Mesendoderm (in vitro differentiated cells): Measurements from ENCODE around the gene SLC2A5.

Source experiments
- DNase-seq: peaks from one replicate; pipeline ENCODE4 v3.0.0; 2013
- H2AK5ac ChIP-seq: 2 replicates; pipeline ENCODE4 v1.6.1; 2013; ENCODE audit warnings: low read length, inconsistent platforms
- H2BK120ac ChIP-seq: 2 replicates; pipeline ENCODE4 v1.6.1; 2013; ENCODE audit warnings: low read depth, mild to moderate bottlenecking, low read length, moderate library complexity, mixed read lengths
- H2BK15ac ChIP-seq: replicated peaks from 2 replicates; pipeline ENCODE4 v1.6.1; 2013; ENCODE audit warnings: low read depth, mild to moderate bottlenecking, moderate library complexity
- H2BK5ac ChIP-seq: 2 replicates; pipeline ENCODE4 v1.6.1; 2013; ENCODE audit warnings: low read length, inconsistent platforms
- H3K18ac ChIP-seq: 2 replicates; pipeline ENCODE4 v1.6.1; 2013; ENCODE audit warnings: mild to moderate bottlenecking, low read length, mixed read lengths
- H3K23ac ChIP-seq: one replicate; pipeline ENCODE4 v1.6.1; 2013; ENCODE audit warnings: low read length
- H3K27ac ChIP-seq: 2 replicates; pipeline ENCODE4 v1.5.1; 2013; ENCODE audit warnings: low read depth, mild to moderate bottlenecking, inconsistent platforms, low read length, moderate library complexity
- H3K27me3 ChIP-seq: 2 replicates; pipeline ENCODE4 v1.6.1; 2013; ENCODE audit warnings: low read length, control low read depth, mild to moderate bottlenecking, inconsistent platforms; ENCODE audit not compliant: insufficient read depth, poor library complexity
- H3K36me3 ChIP-seq: 2 replicates; pipeline ENCODE4 v1.6.1; 2013; ENCODE audit warnings: low read length, inconsistent platforms; ENCODE audit not compliant: control insufficient read depth, insufficient read depth
- H3K4ac ChIP-seq: one replicate; pipeline ENCODE4 v1.6.1; 2013; ENCODE audit warnings: low read depth, mild to moderate bottlenecking, low read length, moderate library complexity
- H3K4me1 ChIP-seq: 2 replicates; pipeline ENCODE4 v1.6.1; 2013; ENCODE audit warnings: low read depth, low read length, inconsistent platforms; ENCODE audit not compliant: control insufficient read depth
- H3K4me2 ChIP-seq: 2 replicates; pipeline ENCODE4 v1.6.1; 2013; ENCODE audit warnings: low read length
- H3K4me3 ChIP-seq: 2 replicates; pipeline ENCODE4 v1.5.1; 2013; ENCODE audit warnings: mild to moderate bottlenecking, low read length
- H3K56ac ChIP-seq: one replicate; pipeline ENCODE4 v1.6.1; 2013; ENCODE audit warnings: low read length
- H3K79me1 ChIP-seq: 2 replicates; pipeline ENCODE4 v1.6.1; 2013; ENCODE audit warnings: low read length, inconsistent platforms
- H3K79me2 ChIP-seq: 2 replicates; pipeline ENCODE4 v1.6.1; 2013; ENCODE audit warnings: mild to moderate bottlenecking, low read length; ENCODE audit not compliant: control insufficient read depth, insufficient read depth
- H3K9ac ChIP-seq: 2 replicates; pipeline ENCODE4 v1.6.1; 2013; ENCODE audit warnings: low read length, inconsistent platforms
- H4K5ac ChIP-seq: one replicate; pipeline ENCODE4 v1.6.1; 2013; ENCODE audit warnings: low read length
- H4K8ac ChIP-seq: one replicate; pipeline ENCODE4 v1.6.1; 2013; ENCODE audit warnings: low read depth, mild to moderate bottlenecking, control low read depth, low read length, moderate library complexity
- WGBS: extraction: QIAGEN DNeasy Blood & Tissue Kit; methylation state at CpG from one replicate; pipeline ENCODE4 v1.1.7; 2013; ENCODE audit warnings: low lambda C conversion rate, missing lambda C conversion rate; ENCODE audit not compliant: insufficient coverage; ENCODE audit errors: extremely low coverage; 5-methylcytosine and 5-hydroxymethylcytosine counted together

Gene SLC2A5

GRCh38 chr1:9062846-9063245 is 6.6 kb downstream of the SLC2A5 start:
- Histone ChIP-seq H3K9ac (no peak overlapping the region), H3K79me2 (no peaks in the 10 kb centered on the region), H3K18ac (no peak overlapping the region), H3K56ac (no peak overlapping the region), H3K36me3 (no peaks in the 10 kb centered on the region), H3K4me1 (no peaks in the 10 kb centered on the region), H3K4me2 (no peak overlapping the region), H3K4me3 (no peak overlapping the region), H3K79me1 (no peaks in the 10 kb centered on the region), H2BK5ac (no peak overlapping the region), H2BK120ac (no peak overlapping the region), H3K4ac (no peak overlapping the region), H3K23ac (no peak overlapping the region), H4K5ac (no peak overlapping the region), H3K27ac (no peak overlapping the region), H3K27me3 (no peaks in the 10 kb centered on the region), H4K8ac (no peak overlapping the region), H2BK15ac (no peak overlapping the region), H2AK5ac (no peak overlapping the region)
- DNase-seq, result no peak
- WGBS, result no CpG with 5 or more reads among the region's 5 CpGs

GRCh38 chr1:9062021-9062471 is 7.4 kb downstream of the SLC2A5 start:
- Histone ChIP-seq H3K4me2 (no peak overlapping the region), H3K9ac (no peak overlapping the region), H2BK15ac (no peak overlapping the region), H3K23ac (no peak overlapping the region), H3K27me3 (no peaks in the 10 kb centered on the region), H3K79me2 (no peaks in the 10 kb centered on the region), H3K4ac (no peak overlapping the region), H3K79me1 (no peaks in the 10 kb centered on the region), H2BK5ac (no peak overlapping the region), H4K5ac (no peak overlapping the region), H3K18ac (no peak overlapping the region), H3K4me1 (no peaks in the 10 kb centered on the region), H4K8ac (no peak overlapping the region), H3K4me3 (no peak overlapping the region), H2AK5ac (no peak overlapping the region), H3K56ac (no peak overlapping the region), H2BK120ac (no peak overlapping the region), H3K27ac (no peak overlapping the region), H3K36me3 (no peaks in the 10 kb centered on the region)
- DNase-seq, result no peak
- no CpG with 5 or more reads among the region's 7 CpGs for WGBS

- Histone ChIP-seq H3K18ac (no peak overlapping the region), H3K23ac (no peak overlapping the region), H2BK120ac (no peak overlapping the region), H3K56ac (no peak overlapping the region), H3K27ac (no peak overlapping the region), H4K8ac (no peak overlapping the region), H3K36me3 (no peaks in the 10 kb centered on the region), H3K4me3 (no peak overlapping the region), H3K79me1 (no peaks in the 10 kb centered on the region), H3K4me1 (no peaks in the 10 kb centered on the region), H3K9ac (no peak overlapping the region), H2BK5ac (no peak overlapping the region), H3K4me2 (no peak overlapping the region), H3K79me2 (no peaks in the 10 kb centered on the region), H3K4ac (no peak overlapping the region), H2BK15ac (no peak overlapping the region), H2AK5ac (no peak overlapping the region), H4K5ac (no peak overlapping the region), H3K27me3 (no peaks in the 10 kb centered on the region)
- no CpG with 5 or more reads among the region's 6 CpGs for WGBS
- no peak for DNase-seq
Observed at GRCh38 chr1:9061252-9061960, 8.0 kb downstream of the SLC2A5 start.

- Histone ChIP-seq H3K4me2 (no peak overlapping the region), H3K27me3 (no peaks in the 10 kb centered on the region), H3K56ac (no peak overlapping the region), H4K5ac (no peak overlapping the region), H3K23ac (no peak overlapping the region), H3K27ac (no peak overlapping the region), H3K79me1 (no peaks in the 10 kb centered on the region), H3K4me3 (no peak overlapping the region), H2AK5ac (no peak overlapping the region), H4K8ac (no peak overlapping the region), H2BK15ac (no peak overlapping the region), H3K4ac (no peak overlapping the region), H3K18ac (no peak overlapping the region), H3K9ac (no peak overlapping the region), H2BK120ac (no peak overlapping the region), H3K36me3 (no peaks in the 10 kb centered on the region), H3K4me1 (no peaks in the 10 kb centered on the region), H3K79me2 (no peaks in the 10 kb centered on the region), H2BK5ac (no peak overlapping the region)
- DNase-seq, result no peak
- 100% methylated on average over 1 of the region's 4 CpGs for WGBS
Observed at GRCh38 chr1:9059891-9060744, 9.3 kb downstream of the SLC2A5 start.

GRCh38 chr1:9058465-9058864 is 11.0 kb downstream of the SLC2A5 start:
- no peak overlapping the region for H3K4me3 ChIP-seq
- no peaks in the 10 kb centered on the region for H3K27me3 ChIP-seq
- H3K4me1 ChIP-seq, result no peaks in the 10 kb centered on the region
- no peak overlapping the region for H3K9ac ChIP-seq
- no peak overlapping the region for H2BK5ac ChIP-seq
- no peak overlapping the region for H4K5ac ChIP-seq
- no peak overlapping the region for H2BK15ac ChIP-seq
- no peaks in the 10 kb centered on the region for H3K79me1 ChIP-seq
- H3K4me2 ChIP-seq, result no peak overlapping the region
- no peak overlapping the region for H3K27ac ChIP-seq
- no peak overlapping the region for H4K8ac ChIP-seq
- H3K36me3 ChIP-seq, result no peaks in the 10 kb centered on the region
- no peak overlapping the region for H2BK120ac ChIP-seq
- no peak overlapping the region for H3K18ac ChIP-seq
- H3K23ac ChIP-seq, result no peak overlapping the region
- no peak overlapping the region for H3K4ac ChIP-seq
- no peak overlapping the region for H3K56ac ChIP-seq
- no peak overlapping the region for H2AK5ac ChIP-seq
- no peaks in the 10 kb centered on the region for H3K79me2 ChIP-seq
- no CpG with 5 or more reads among the region's 2 CpGs for WGBS
- DNase-seq, result peak; percentile 29
